DLD1 (cell line): Measurements from ENCODE around the gene EMX1.

Experiments used
- in situ Hi-C: cut with HindIII; loops from 2 replicates; pipeline ENCODE4 v1.10.0; 2017; ENCODE audit warnings: low sequenced_read_pairs

EMX1 gene

DNA sequence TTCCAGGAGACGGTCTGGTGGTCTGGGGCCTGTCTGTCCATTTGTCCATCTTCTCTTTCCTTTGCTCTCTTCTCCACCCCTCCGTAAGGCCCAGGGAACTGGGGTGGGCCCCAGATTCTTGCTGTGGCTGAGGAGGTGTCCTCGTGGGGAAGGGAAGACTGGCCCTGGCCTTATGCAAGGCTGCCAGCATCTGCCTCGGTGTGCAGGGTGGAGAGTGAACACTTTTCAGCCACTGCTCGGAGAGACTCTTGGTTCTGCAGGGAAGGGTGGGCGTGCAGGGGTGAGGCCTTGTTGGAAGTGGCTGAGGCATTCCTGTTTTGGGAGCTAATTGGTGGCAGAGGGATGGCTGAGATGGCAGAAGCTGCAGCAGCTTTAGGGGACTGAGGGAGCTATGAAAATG is 23.0 kb downstream of the EMX1 start:
- in situ Hi-C loops = no loop called here

DNA sequence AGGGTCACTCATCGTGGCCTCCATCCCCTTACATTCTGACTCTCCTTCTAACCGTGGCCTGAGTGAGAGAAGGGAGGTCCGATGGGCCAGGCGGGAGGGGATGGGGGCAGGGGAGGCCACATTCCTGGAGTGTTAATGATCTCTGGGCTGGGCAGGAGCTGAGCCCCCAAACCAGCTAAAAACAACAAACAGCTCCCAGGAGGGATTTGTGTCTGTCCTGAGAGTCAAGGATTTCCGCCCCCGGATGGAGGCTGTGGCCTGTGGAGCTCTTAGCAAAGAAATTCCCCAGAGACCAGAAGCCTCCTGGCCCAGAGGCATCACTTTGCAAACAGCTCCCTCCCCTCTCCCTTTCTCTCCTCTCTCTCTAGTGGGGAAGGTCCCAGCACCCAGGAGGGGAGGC is 23.5 kb downstream of the EMX1 start:
- in situ Hi-C loops = no loop called here

DNA sequence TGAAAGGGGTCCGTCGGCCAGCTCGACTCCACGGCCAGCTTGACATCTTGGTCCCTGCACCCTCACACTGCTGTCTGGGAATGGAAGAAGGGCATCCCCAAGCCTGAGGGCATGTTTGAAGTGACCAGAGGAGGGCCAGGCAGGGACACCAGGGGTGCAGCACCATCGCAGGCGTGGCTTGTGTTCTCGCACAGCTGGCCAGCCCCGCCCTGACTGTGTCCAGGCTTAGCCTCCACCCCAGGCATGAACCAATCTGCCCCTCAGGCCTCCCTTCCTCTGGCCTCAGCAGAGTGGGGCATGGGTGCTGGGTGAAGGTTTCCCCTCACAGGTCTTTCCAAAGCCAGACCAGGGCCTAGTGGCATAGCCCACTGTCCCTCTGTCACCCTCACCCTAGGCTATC is 25.0 kb downstream of the EMX1 start:
- in situ Hi-C loops = no loop called here

DNA sequence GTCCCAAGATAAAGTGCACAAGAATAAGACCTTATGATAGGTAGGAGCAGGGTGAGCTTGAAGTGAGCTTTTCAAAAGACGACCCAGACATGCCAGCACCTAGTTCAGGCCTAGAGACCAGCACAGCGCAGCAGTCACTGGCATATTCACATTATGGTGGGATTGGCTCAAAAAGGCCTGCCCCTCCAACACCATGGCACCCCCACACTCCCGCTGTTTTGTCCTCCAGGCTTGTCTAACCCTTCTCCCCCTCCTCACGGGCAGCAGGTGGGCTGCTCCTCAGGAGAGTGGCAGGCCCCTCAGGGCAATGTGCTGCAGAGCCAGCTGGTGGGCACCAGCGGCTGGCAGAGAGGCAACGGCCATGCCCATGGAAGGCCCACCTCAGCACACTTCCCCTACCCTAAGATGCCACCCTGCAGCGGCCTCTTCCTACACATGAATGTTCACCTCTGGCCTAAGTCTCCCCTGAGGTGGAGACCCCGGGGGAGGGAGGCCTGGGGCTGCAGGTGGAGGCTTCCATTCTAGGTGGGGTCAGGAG is 25.6 kb downstream of the EMX1 start:
- in situ Hi-C loops = no loop called here

DNA sequence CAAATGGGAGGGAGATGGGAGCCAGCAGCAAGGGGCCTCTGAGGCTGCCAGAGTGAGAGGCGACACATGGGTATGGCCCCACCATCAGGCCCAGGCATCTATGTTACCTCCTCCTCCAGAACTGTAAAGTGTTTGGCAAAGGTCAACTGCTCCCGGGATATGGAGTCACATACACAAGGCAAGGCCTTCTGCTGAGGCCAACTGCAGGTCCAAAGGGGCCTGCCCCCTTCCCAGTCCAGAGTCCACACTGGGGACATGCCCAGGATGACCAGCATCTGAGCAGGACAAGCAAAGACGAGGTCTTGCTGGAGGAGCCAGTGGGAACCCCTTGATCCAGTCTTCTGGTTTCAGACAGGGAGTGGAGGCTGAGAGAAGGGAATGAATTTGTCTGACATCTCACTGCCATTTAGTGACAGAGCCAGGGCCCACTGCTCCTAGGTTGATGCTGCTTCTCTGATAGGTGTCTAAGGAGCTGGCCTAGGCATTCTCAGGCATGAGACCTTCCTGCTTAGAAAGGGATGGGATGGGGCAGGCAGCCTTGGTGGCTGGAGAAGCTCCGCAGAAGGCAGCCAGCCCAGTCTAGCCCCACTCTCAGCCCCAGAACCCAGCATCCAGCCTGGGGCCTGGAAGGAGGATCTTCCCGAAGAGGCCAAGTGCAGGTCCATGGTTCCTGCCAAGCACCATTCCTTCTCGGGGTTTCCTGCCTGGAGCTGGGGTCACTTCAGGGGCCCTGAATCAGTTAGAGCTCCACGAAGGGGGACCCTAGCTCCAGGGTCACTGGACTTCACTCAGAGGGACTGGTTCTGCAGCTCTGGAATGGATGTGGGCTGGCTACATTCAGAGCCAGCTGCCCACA is 26.4 kb downstream of the EMX1 start:
- in situ Hi-C loops = no loop called here

DNA sequence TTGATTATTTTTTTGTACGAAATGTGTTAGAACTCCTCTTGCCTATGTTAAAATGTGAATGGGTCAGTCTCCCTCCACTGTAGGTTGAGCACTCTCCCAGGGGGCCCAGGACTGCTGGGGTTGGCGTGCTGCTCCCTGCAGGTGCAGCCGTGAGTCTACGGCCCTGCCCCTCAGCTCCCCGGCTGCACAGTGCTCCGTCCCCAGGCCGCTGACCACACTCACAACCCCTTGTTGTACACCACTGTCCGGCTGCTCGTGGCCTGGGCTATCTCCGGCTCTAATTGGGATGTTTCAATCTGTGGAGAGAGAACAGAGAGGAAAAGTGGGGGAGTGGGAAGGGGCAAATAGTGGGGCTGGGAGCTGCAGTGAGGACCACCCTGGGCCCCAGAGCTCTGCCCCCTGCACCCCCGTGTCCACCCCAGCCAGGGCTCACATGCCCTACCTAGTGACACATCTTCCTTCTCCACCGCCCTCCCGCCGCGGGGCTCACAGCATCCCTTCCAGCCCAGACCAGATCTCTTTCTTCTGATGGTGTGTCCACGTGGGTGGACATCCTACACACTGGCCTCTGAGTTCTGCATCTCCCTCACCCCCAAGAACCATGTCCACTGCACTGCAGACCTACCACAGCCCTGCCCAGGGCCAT is 27.6 kb downstream of the EMX1 start:
- in situ Hi-C loops = no loop called here

DNA sequence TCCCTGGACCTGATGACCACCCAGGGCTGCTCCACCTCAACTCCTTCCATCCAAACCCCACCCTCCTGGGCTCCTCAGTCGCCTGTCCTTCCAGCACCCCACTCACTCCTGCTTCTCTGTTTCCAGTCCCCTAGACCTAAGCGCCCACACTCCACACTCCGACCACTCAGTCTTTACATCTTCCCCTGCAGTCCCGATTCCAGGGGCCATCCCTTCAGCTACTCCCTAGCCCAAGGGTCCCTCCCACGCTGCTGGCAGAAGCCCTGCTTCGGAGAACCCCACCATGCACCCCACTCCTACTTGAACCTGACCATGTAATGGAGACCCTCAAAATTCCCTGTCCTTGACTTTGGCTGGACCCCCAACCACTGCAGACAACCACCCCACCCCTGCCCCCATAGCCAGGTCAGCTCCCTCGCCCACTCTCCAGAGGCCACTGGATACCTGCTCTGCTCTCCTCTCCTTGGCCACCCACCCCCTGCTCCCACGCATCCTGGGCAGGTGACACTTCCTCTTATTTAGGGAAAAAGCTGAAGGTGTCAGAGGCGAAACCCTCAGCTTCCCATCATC is 28.2 kb downstream of the EMX1 start:
- in situ Hi-C loops = no loop called here

DNA sequence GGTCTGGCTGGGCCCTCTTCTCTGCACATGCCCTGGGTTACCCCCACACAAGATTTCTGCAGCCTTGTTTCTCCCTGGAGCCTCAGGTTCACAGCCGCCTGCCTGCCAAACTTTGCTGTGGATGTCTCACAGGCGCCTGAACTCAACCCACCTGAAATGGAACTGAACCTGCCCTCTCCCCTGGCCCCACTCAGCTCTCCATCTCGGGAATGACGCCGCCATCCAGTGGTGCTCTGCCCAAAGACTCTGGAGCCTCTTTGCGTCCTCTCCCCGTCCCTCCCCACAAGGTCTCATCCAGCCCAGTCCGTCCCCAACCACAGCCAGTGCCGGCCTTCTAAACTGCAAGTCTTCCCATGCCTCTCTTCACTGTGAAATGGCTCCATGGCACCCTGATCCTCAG is 29.1 kb downstream of the EMX1 start:
- in situ Hi-C loops = no loop called here

DNA sequence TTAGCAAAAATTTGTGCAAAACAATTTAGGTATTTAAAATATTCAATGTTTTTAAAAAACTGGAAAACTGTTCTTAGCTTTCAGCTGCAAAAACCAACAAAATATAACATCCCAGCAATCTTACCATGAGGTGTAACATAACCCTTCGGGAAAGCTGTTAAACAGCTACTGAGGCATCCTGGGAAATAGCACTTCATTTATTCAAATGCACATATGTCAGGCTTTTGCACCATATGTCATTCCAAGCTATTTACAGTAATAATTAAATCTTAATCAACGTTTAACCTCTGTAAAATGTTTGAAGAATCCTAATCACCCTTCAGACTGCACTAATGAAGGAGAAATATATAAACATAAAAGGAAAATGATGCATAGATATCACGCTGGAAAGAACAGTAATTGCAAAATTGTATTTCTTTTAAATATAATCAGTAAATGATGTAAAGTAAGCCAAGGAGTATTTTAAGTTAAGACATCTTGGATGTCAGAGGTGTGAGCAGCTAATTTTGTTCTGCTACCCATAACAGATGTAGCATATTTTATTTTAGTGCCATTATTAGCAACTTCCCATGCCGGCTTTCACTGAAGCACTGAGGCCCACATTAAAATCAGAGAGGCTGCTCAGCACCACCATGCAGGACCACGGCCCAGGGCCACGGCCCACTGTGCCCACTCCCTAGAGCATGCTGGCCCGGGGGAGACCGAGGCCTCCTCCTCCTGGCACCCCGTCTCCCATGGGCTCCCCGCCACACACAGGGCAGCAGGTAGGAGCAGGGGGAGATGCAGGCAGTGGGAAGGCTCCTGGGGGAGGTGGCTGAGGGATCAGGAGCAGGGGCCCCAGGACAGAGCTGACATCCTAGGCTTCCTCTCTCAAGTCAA is 30.9 kb downstream of the EMX1 start:
- in situ Hi-C loops = no loop called here

DNA sequence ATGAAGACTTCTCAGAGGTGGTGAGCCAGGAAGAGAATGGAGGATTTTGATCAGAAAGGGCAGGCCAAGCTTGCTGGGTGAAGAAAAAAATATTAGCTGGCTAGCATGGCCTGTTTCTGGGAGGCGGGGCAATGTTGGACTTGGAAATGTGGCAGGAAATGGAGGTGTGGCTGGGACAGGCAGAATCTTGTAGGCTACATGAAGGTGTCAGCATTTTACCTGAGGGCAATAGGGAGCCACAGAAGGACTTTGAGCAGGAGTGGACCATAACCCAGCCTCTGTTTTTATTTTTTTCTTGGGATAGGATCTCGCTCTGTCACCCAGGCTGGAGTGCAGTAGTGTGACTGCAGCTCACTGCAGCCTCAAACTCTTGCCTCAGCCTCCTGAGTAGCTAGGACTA is 31.7 kb downstream of the EMX1 start:
- in situ Hi-C loops = no loop called here

DNA sequence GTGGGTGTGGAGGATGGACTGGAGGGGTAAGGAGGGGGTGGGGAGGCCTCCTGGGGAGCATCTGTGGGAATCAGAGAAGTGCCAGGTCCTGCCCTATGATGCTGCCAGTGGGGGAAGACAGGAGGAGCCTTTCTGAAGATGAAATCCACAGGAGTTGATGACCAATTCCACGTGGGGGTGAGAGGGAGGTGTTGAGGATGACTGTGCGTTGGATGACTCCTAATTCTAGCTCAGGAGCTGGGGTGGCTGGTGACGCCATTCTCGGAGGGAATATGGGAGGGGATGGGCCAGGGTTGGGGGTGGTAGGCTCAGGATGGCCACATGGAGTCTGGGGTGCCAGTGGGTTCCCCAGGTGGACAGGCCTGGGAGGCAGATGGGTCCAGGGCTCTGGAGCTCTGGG is 32.3 kb downstream of the EMX1 start:
- in situ Hi-C loops = no loop called here

DNA sequence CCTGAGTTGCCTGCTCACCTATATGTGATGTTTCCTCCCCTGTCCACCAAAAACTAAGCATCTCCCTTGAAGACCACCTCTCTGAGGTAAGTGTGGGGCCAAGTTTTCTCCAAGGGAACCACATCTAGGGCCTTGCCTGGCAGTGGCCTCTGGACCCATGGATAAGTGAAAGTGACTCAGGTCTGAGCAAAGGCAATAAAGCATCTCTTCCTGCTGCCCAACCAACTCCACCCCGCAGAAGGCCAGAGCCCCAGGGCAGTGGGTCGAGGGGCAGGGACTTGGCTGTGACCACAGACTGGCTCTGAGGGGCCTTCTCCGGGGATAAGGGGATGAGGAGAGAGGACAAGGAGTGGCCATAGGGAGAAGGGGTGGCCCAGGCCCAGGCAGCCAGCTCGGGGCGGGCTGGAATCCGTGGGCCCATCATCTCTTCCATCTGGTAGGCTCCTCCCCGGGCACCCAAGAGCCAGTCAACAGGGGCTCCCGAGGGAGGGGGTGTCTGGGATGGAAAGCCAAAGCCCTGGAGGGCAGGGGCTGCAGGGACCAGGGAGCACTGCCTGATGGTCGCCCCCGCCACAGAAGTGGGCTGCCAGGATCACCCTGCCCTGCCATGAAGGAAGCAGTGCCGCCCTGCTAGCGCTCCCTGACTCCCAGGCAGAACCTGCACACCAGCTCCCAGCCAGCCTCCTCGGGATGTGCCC is 33.4 kb downstream of the EMX1 start:
- in situ Hi-C loops = no loop called here

DNA sequence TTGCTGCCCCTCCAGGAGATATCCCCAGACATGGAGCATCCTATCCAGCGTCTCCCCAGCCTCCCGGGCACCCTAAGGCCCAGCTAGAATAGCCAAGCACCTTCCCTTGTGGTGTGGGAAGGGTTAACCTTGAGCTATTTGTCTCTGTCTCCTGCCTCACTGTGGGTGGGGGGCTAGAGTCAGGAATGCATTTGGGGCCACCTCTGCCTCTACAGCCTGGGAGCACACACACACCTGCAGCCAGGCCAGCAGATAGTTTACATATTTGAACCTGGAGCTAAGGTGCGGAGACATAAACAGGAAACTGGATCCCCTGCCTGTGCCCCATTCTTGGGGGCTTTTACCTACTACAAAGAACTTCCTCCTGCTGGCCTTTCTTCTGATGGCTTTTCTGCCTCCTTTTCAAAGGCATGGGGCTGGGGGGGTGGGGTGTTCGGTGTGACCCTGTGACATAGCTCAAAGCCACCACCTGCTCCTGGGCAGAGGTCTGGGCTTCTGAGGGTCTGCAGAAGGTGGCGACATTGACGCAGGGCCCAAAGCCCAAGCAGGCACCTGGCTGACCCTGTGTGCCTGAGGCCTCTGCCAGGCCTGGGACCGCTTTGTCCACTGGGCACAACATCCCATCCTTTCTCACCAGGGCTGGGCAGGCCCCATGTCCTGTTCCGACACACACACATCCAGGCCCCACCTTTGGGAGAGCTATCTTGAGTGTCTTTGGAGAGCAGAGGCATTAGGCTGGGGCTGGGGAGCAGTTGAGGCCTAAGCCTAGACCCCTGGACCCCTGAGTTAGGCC is 34.2 kb downstream of the EMX1 start:
- in situ Hi-C loops = no loop called here

DNA sequence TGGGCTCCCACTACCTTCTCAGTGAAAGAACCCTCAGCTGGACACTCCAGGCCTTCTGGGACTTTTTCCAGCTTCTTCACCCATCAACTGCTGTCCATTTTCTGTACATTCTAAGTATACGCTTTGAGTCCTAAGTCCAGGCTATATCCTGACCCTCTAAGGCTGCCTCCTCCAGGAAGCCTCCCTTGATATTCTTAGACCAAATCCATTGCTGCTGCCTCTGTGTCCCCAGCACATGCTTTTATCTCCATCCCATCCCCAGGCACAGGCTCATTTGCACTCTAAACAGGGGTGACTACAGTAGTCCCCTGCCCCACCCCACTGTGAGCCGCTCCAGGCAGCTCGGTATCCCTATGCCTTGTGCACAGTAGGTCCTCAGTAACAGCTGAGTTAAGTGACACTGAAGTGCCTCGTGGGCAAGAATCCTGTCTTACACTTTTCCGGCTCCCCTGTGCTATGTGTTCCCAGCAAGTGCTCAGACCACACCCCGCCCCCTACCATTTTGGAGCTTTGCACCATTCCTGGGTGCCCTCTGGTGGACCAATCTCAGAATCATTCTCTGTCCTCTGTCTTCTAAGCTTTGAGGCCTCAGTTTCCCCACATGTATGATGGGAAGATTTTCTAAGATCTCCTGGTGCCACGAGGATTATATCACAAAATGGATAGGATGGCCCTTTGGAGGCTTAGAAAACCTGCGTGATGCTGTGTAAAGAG is 34.9 kb downstream of the EMX1 start:
- in situ Hi-C loops = no loop called here

DNA sequence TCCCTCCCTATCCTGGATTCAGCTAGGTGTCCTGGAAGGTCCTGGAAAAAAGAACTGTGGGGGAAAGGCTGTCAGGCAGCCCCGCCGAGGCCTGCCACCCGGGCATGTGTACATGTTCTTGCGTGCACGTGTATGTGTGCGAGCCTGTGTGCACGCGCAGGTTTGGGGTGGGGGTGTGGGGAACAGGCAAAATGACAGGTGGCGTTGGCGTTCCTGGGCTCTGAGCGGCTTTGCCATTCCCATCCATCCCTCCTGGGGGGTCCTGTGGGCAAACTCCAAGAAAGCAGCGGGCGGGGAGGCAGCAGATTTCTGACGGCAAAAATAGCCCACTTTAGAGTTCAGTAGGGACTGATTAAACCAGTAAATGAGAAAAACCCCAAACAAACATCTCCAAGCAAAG is 35.6 kb downstream of the EMX1 start:
- in situ Hi-C loops = no loop called here

DNA sequence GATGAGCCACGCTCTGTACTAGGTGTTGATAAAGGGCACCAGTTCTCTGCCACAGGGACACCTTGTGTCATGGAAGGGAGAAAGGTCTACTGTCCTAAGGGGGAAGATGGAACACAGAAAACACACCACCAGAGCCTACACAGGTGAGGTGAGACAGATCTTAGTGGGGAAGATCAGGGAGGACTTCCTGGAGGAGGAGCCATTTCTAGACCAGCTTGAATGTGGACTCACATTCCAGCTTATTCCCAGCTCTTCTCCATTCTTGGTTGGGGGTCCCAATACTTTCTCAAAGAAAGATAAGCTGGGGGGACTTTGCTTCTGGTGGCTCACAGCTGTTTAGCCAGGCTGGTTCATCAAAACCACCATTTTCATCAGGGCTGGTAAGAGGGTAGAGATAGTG is 36.2 kb downstream of the EMX1 start:
- in situ Hi-C loops = no loop called here

DNA sequence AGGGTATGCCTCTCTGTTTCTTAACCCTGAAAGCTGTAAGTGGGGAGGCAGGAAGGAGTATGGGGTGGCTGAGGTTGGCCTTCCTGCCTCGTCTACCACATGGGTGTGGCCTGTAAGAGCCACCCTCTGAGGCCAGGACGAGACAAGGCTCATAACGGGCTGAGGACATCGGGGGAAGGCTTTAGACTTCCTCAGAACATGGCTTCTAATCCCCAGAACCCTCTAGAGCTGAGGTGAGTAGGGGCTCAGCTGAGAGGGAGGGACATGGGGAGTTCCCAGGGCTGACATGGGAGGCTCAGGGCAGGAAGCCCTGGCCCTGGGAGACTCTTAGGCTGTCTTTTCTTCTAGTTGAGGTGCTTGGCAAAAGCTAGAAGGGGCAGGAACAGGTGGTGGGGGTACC is 36.7 kb downstream of the EMX1 start:
- in situ Hi-C loops = no loop called here

DNA sequence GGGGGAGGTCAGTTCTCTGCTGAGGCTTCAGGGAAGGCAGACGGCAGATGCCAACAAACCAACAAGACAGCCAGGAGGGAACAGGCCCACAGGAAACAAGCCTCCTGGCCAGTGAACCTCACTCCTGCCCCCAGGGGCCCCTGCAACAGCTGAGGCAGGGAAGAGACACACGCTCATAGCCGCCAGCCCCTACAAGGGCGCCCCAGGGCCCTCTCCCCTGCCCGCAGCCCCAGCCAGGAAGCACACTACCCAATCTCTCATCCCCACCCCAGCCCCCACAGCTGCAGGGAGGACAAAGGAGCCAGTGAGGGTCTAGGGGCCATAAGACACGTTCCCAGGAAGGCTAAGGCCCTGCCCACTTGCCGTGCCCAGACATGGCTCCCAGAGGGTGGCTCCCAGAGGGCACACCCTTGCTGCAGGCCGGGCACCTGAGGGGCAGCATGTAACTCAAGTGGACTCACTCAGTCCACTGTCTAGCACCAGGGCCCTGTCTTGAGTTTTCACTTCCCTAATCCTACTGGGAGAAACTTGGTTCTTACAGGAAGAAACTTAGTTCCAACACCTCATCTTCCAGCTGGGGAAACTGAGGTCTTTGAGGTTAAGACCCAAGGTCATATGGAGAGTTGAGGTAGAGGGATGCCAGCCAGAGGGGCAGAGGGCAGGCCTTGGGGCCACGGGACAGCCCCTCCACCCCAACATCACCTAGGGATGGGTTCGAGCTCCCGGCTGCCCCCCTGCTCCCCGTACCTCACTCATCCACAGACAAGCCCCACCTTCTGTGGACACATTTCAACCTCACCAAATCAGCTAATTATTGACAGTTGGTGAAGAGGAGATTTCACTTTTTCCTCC is 37.3 kb downstream of the EMX1 start:
- in situ Hi-C loops = no loop called here
